ENCODE measurements around the gene ZNF644. TPM values are rescaled to one million over a fixed set of nuclear protein-coding genes. Genes with fewer than 3 reads are reported as not detected.
A peak's percentile ranks its signal among the peaks of the same experiment; 100 is the strongest.
"Not testable (repeated sequence)": the region's sequence is repeated elsewhere in the genome, so short reads cannot be mapped to it uniquely, and the experiment has no call there.

ZNF644 gene
- 71.0 and 109 TPM in 2 replicates for total RNA-seq (2014; rRNA removed; shearing (Covaris generic))

GRCh38 chr1:91021686-91022517 is at the start of gene ZNF644:
ZNF644 (minus strand) TSS chr1:91022035; CDS start chr1:90982353, 39,682 bp downstream.
- Histone ChIP-seq H3K27me3 (ENCODE audit: control insufficient read depth, insufficient read depth, low read length) (no peaks in the 10 kb centered on the region), H3K4me3 (ENCODE audit: insufficient read depth, low read depth, low read length) (peak within 1 kb of the TSS; percentile 72), H3K36me3 (replicated peaks; ENCODE audit: control insufficient read depth, insufficient read depth, low read length) (peaks cover 4% of the 10 kb centered on the region)
- DNase-seq = peak; percentile 91

- Histone ChIP-seq H3K4me3 (ENCODE audit: insufficient read depth, low read depth, low read length) (no peak overlapping the region), H3K36me3 (replicated peaks; ENCODE audit: control insufficient read depth, insufficient read depth, low read length) (no peaks in the 10 kb centered on the region), H3K27me3 (ENCODE audit: control insufficient read depth, insufficient read depth, low read length) (no peaks in the 10 kb centered on the region)
- no peak for DNase-seq
These were observed 48.5 kb upstream of the ZNF644 start for GRCh38 chr1:91070298-91070697.

- no peak for DNase-seq
- H3K4me3 ChIP-seq (ENCODE audit: insufficient read depth, low read depth, low read length) = no peak overlapping the region
- H3K36me3 ChIP-seq (replicated peaks; ENCODE audit: control insufficient read depth, insufficient read depth, low read length) = no peaks in the 10 kb centered on the region
- no peaks in the 10 kb centered on the region for H3K27me3 ChIP-seq (ENCODE audit: control insufficient read depth, insufficient read depth, low read length)
These were observed 44.7 kb upstream of the ZNF644 start for GRCh38 chr1:91066538-91066937.

- Histone ChIP-seq H3K27me3 (ENCODE audit: control insufficient read depth, insufficient read depth, low read length) (no peaks in the 10 kb centered on the region), H3K4me3 (ENCODE audit: insufficient read depth, low read depth, low read length) (no peak overlapping the region), H3K36me3 (replicated peaks; ENCODE audit: control insufficient read depth, insufficient read depth, low read length) (no peaks in the 10 kb centered on the region)
- no peak for DNase-seq
These were observed 43.5 kb upstream of the ZNF644 start for GRCh38 chr1:91065337-91065736.

- not testable (repeated sequence) for H3K36me3 ChIP-seq (replicated peaks; ENCODE audit: control insufficient read depth, insufficient read depth, low read length); H3K4me3 ChIP-seq (ENCODE audit: insufficient read depth, low read depth, low read length); DNase-seq; H3K27me3 ChIP-seq (ENCODE audit: control insufficient read depth, insufficient read depth, low read length)
These were observed 41.6 kb upstream of the ZNF644 start for GRCh38 chr1:91063403-91063802.

GRCh38 chr1:91059157-91059556 is 37.3 kb upstream of the ZNF644 start:
- no peaks in the 10 kb centered on the region; the same call in 1 of the 2 replicates for H3K27me3 ChIP-seq (ENCODE audit: control insufficient read depth, insufficient read depth, low read length)
- no peaks in the 10 kb centered on the region for H3K36me3 ChIP-seq (replicated peaks; ENCODE audit: control insufficient read depth, insufficient read depth, low read length)
- H3K4me3 ChIP-seq (ENCODE audit: insufficient read depth, low read depth, low read length) = no peak overlapping the region
- DNase-seq = no peak

- H3K36me3 ChIP-seq (replicated peaks; ENCODE audit: control insufficient read depth, insufficient read depth, low read length) = no peaks in the 10 kb centered on the region
- H3K4me3 ChIP-seq (ENCODE audit: insufficient read depth, low read depth, low read length) = no peak overlapping the region
- no peak for DNase-seq
- H3K27me3 ChIP-seq (ENCODE audit: control insufficient read depth, insufficient read depth, low read length) = no peaks in the 10 kb centered on the region; the same call in 1 of the 2 replicates
These were observed 35.9 kb upstream of the ZNF644 start for GRCh38 chr1:91057784-91058183.

- Histone ChIP-seq H3K36me3 (replicated peaks; ENCODE audit: control insufficient read depth, insufficient read depth, low read length) (no peaks in the 10 kb centered on the region), H3K4me3 (ENCODE audit: insufficient read depth, low read depth, low read length) (no peak overlapping the region)
- no peak for DNase-seq
These were observed 33.1 kb upstream of the ZNF644 start for GRCh38 chr1:91054780-91055481.

GRCh38 chr1:91053630-91054029 is 31.8 kb upstream of the ZNF644 start:
- DNase-seq = no peak
- Histone ChIP-seq H3K4me3 (ENCODE audit: insufficient read depth, low read depth, low read length) (no peak overlapping the region), H3K27me3 (ENCODE audit: control insufficient read depth, insufficient read depth, low read length) (no peaks in the 10 kb centered on the region; the same call in 1 of the 2 replicates), H3K36me3 (replicated peaks; ENCODE audit: control insufficient read depth, insufficient read depth, low read length) (no peaks in the 10 kb centered on the region)

More at GRCh38 chr1:91054780-91055481, 33.1 kb upstream of the ZNF644 start:
- H3K27me3 ChIP-seq (ENCODE audit: control insufficient read depth, insufficient read depth, low read length) = no peaks in the 10 kb centered on the region; the same call in 1 of the 2 replicates

- not testable (repeated sequence) for H3K27me3 ChIP-seq (ENCODE audit: control insufficient read depth, insufficient read depth, low read length); H3K4me3 ChIP-seq (ENCODE audit: insufficient read depth, low read depth, low read length); DNase-seq; H3K36me3 ChIP-seq (replicated peaks; ENCODE audit: control insufficient read depth, insufficient read depth, low read length)
These were observed 27.7 kb upstream of the ZNF644 start for GRCh38 chr1:91049551-91049950.

- no peaks in the 10 kb centered on the region for H3K27me3 ChIP-seq (ENCODE audit: control insufficient read depth, insufficient read depth, low read length)
These were observed 24.9 kb upstream of the ZNF644 start for GRCh38 chr1:91046766-91047165.

GRCh38 chr1:91045284-91045683 is 23.4 kb upstream of the ZNF644 start:
- H3K36me3 ChIP-seq (replicated peaks; ENCODE audit: control insufficient read depth, insufficient read depth, low read length) = no peaks in the 10 kb centered on the region
- no peaks in the 10 kb centered on the region for H3K27me3 ChIP-seq (ENCODE audit: control insufficient read depth, insufficient read depth, low read length)
- no peak for DNase-seq
- H3K4me3 ChIP-seq (ENCODE audit: insufficient read depth, low read depth, low read length) = no peak overlapping the region

More at GRCh38 chr1:91046766-91047165, 24.9 kb upstream of the ZNF644 start:
- DNase-seq = no peak
- Histone ChIP-seq H3K4me3 (ENCODE audit: insufficient read depth, low read depth, low read length) (no peak overlapping the region), H3K36me3 (replicated peaks; ENCODE audit: control insufficient read depth, insufficient read depth, low read length) (no peaks in the 10 kb centered on the region)

- not testable (repeated sequence) for H3K4me3 ChIP-seq (ENCODE audit: insufficient read depth, low read depth, low read length); H3K27me3 ChIP-seq (ENCODE audit: control insufficient read depth, insufficient read depth, low read length); DNase-seq; H3K36me3 ChIP-seq (replicated peaks; ENCODE audit: control insufficient read depth, insufficient read depth, low read length)
These were observed 22.9 kb upstream of the ZNF644 start for GRCh38 chr1:91044776-91045175.

GRCh38 chr1:91042372-91042771 is 20.5 kb upstream of the ZNF644 start:
- DNase-seq; H3K36me3 ChIP-seq (replicated peaks; ENCODE audit: control insufficient read depth, insufficient read depth, low read length): not testable (repeated sequence)

GRCh38 chr1:91038582-91038981 is 16.7 kb upstream of the ZNF644 start:
- Histone ChIP-seq H3K4me3 (ENCODE audit: insufficient read depth, low read depth, low read length) (no peak overlapping the region), H3K27me3 (ENCODE audit: control insufficient read depth, insufficient read depth, low read length) (no peaks in the 10 kb centered on the region), H3K36me3 (replicated peaks; ENCODE audit: control insufficient read depth, insufficient read depth, low read length) (no peaks in the 10 kb centered on the region)
- DNase-seq = no peak

More at GRCh38 chr1:91042372-91042771, 20.5 kb upstream of the ZNF644 start:
- not testable (repeated sequence) for H3K4me3 ChIP-seq (ENCODE audit: insufficient read depth, low read depth, low read length); H3K27me3 ChIP-seq (ENCODE audit: control insufficient read depth, insufficient read depth, low read length)

Measured in H7 (cell line).